Natural killer cell (primary cell): ENCODE data around the gene TAX1BP1. TPM values are rescaled to one million over a fixed set of nuclear protein-coding genes. Genes with fewer than 3 reads are reported as not detected.
"Not testable (repeated sequence)": the region's sequence is repeated elsewhere in the genome, so short reads cannot be mapped to it uniquely, and the experiment has no call there.

ENCODE experiments used
- ATAC-seq, 3 donors: fragments of 150-1000 bp in 2 of 3; fragments of 200-7000 bp in 1 of 3; cut with Tn5 transposase; 1 replicate in 1 of 3; 2 replicates in 2 of 3; pipeline ENCODE4 v1.10.0; 2021; ENCODE audit warnings: mild to moderate bottlenecking in 2 of 3, moderate library complexity in 2 of 3
- DNase-seq, 2 donors: peaks; one replicate each; pipeline versions ENCODE4 v3.0.0 to v3.0.0-alpha.2; 2013 to 2021; ENCODE audit warnings: mixed read lengths in 1 of 2
- H3K27ac ChIP-seq: one replicate; pipeline ENCODE4 v1.5.1; 2013; ENCODE audit warnings: mild to moderate bottlenecking, low read length
- H3K27me3 ChIP-seq: one replicate; pipeline ENCODE4 v1.6.1; 2013; ENCODE audit warnings: low read length; ENCODE audit not compliant: control insufficient read depth, insufficient read depth
- H3K36me3 ChIP-seq: one replicate; pipeline ENCODE4 v1.6.1; 2013; ENCODE audit warnings: low read length; ENCODE audit not compliant: control insufficient read depth, insufficient read depth
- H3K4me1 ChIP-seq: one replicate; pipeline ENCODE4 v1.6.1; 2013; ENCODE audit warnings: low read length; ENCODE audit not compliant: control insufficient read depth, insufficient read depth
- H3K4me3 ChIP-seq: one replicate; pipeline ENCODE4 v1.5.1; 2013; ENCODE audit warnings: low read length
- H3K9me3 ChIP-seq: one replicate; pipeline ENCODE4 v1.6.1; 2013; ENCODE audit warnings: low read length; ENCODE audit not compliant: control insufficient read depth, insufficient read depth
- H3K27ac Mint-ChIP-seq, 2 donors: one replicate each; pipeline ENCODE4 v1.8.0; 2022; ENCODE audit warnings: mild to moderate bottlenecking in 2 of 2, mixed read lengths in 2 of 2, moderate library complexity in 1 of 2
- H3K27me3 Mint-ChIP-seq, 2 donors: one replicate each; pipeline ENCODE4 v1.8.0; 2022; ENCODE audit warnings: low read depth in 2 of 2, mixed read lengths in 2 of 2
- H3K36me3 Mint-ChIP-seq: one replicate; pipeline ENCODE4 v1.8.0; 2022; ENCODE audit warnings: mixed read lengths
- H3K4me1 Mint-ChIP-seq, 2 donors: one replicate each; pipeline ENCODE4 v1.8.0; 2022; ENCODE audit warnings: mixed read lengths in 2 of 2
- H3K4me3 Mint-ChIP-seq: one replicate; pipeline ENCODE4 v1.8.0; 2022; ENCODE audit warnings: mild to moderate bottlenecking, moderate library complexity, mixed read lengths
- H3K9me3 Mint-ChIP-seq, 2 donors: one replicate each; pipeline ENCODE4 v1.8.0; 2022; ENCODE audit warnings: mixed read lengths in 2 of 2
- CTCF ChIP-seq: fragments of 200-600 bp; IDR thresholded peaks from one replicate; pipeline ENCODE4 v1.8.0; 2022; ENCODE audit warnings: antibody characterized with exemption
- WGBS: methylation state at CpG from one replicate; pipeline ENCODE4 v1.1.7; 2013; ENCODE audit warnings: missing lambda C conversion rate; ENCODE audit not compliant: insufficient coverage; 5-methylcytosine and 5-hydroxymethylcytosine counted together
- intact Hi-C: fragments of 100-400 bp; cut with micrococcal nuclease; formaldehyde crosslinking; loops from one replicate; pipeline ENCODE4 v1.14.2; 2022
- total RNA-seq, 4 donors: library from RNA; stranded (reverse); fragments of 120-200 nt in 1 of 4; gene quantifications; one replicate each; pipeline versions ENCODE4 v1.2.3 to v1.2.4, GENCODE V29; 2013 to 2022

The TAX1BP1 gene
- total RNA-seq, 3 donors from 2014 or later (not counting 1 experiment from before 2014, with no cell fraction given): 135 to 158 (median 150) TPM

GRCh38 chr7:27846388-27846787 is 106.4 kb downstream of the TAX1BP1 start:
- Histone ChIP-seq H3K4me1 (no peaks in the 10 kb centered on the region), H3K27me3 (no peaks in the 10 kb centered on the region), H3K9me3 (no peaks in the 10 kb centered on the region), H3K36me3 (peaks cover 3% of the 10 kb centered on the region), H3K27ac (no peak overlapping the region), H3K4me3 (no peak overlapping the region)
- intact Hi-C loops: no loop called here
- Mint-ChIP-seq H3K36me3 (no peaks in the 10 kb centered on the region), H3K27me3 (no peaks in the 10 kb centered on the region), H3K9me3 (no peaks in the 10 kb centered on the region), H3K27ac (peak overlapping the region; percentile 10 to 56), H3K4me1 (peaks cover 10 to 11% of the 10 kb centered on the region in 2 donors), H3K4me3 (no peak overlapping the region)
- DNase-seq (no peak), ATAC-seq (peak in 1 of 3 donors; percentile 18)
- WGBS: 100% methylated on average over 2 of the region's 3 CpGs
- TF ChIP-seq CTCF: no peak

GRCh38 chr7:27850531-27850930 is 110.6 kb downstream of the TAX1BP1 start:
- Mint-ChIP-seq H3K4me1 (peaks cover 40 to 43% of the 10 kb centered on the region in 2 donors), H3K27ac (no peak overlapping the region)
- no peak for ATAC-seq

GRCh38 chr7:27856703-27857485 is 116.9 kb downstream of the TAX1BP1 start:
- H3K4me1 ChIP-seq, H3K9me3 ChIP-seq, H3K27ac ChIP-seq, H3K4me3 ChIP-seq, ATAC-seq, H3K9me3 Mint-ChIP-seq, H3K4me3 Mint-ChIP-seq, H3K27me3 ChIP-seq, DNase-seq, H3K27me3 Mint-ChIP-seq, H3K36me3 ChIP-seq, intact Hi-C loops, H3K27ac Mint-ChIP-seq: not testable (repeated sequence)
- Mint-ChIP-seq H3K36me3 (peaks cover 18% of the 10 kb centered on the region), H3K4me1 (peaks cover 61 to 67% of the 10 kb centered on the region in 2 donors)
- whole genome bisulfite sequencing: 96% methylated on average over 28 of the region's 28 CpGs

More at GRCh38 chr7:27850531-27850930, 110.6 kb downstream of the TAX1BP1 start:
- no peak overlapping the region for H3K4me3 Mint-ChIP-seq
- TF ChIP-seq CTCF: no peak
- intact Hi-C loops: no loop called here
- WGBS: 100% methylated on average over 4 of the region's 5 CpGs
- no peak overlapping the region for H3K4me3 ChIP-seq
- no peak for DNase-seq
- peaks cover 8% of the 10 kb centered on the region for H3K36me3 Mint-ChIP-seq
- H3K27me3 Mint-ChIP-seq: no peaks in the 10 kb centered on the region
- peaks cover 3% of the 10 kb centered on the region for H3K36me3 ChIP-seq
- no peaks in the 10 kb centered on the region for H3K9me3 ChIP-seq
- no peaks in the 10 kb centered on the region for H3K27me3 ChIP-seq
- H3K9me3 Mint-ChIP-seq: peaks cover 3 to 5% of the 10 kb centered on the region in 2 donors
- no peaks in the 10 kb centered on the region for H3K4me1 ChIP-seq
- no peak overlapping the region for H3K27ac ChIP-seq

GRCh38 chr7:27860800-27861199 is 120.8 kb downstream of the TAX1BP1 start:
- no peaks in the 10 kb centered on the region for H3K9me3 ChIP-seq
- no peaks in the 10 kb centered on the region for H3K36me3 ChIP-seq
- no peak for TF ChIP-seq CTCF
- no peak overlapping the region for H3K27ac ChIP-seq
- no peaks in the 10 kb centered on the region for H3K27me3 ChIP-seq
- Mint-ChIP-seq H3K9me3 (no peaks in the 10 kb centered on the region), H3K4me1 (peaks cover 38 to 52% of the 10 kb centered on the region in 2 donors), H3K27me3 (no peaks in the 10 kb centered on the region), H3K36me3 (peaks cover 8% of the 10 kb centered on the region), H3K27ac (peak overlapping the region; percentile 70 to 88), H3K4me3 (no peak overlapping the region)
- DNase-seq (no peak), ATAC-seq (no peak)
- H3K4me1 ChIP-seq: no peaks in the 10 kb centered on the region
- H3K4me3 ChIP-seq: no peak overlapping the region
- WGBS: 71% methylated on average over 6 of the region's 6 CpGs
- intact Hi-C loops: no loop called here
